EH (cell line): ENCODE results near the gene BPHL.
"Not testable (repeated sequence)": the region's sequence is repeated elsewhere in the genome, so short reads cannot be mapped to it uniquely, and the experiment has no call there.

Experiments used
- DNase-seq: peaks from one replicate; pipeline ENCODE4 v3.0.0-alpha.2; 2015; ENCODE audit warnings: low read depth

BPHL gene

GRCh38 chr6:3179945-3180344 lies 61.4 kb downstream of the BPHL start:
- peak; percentile 23 for DNase-seq

DNA sequence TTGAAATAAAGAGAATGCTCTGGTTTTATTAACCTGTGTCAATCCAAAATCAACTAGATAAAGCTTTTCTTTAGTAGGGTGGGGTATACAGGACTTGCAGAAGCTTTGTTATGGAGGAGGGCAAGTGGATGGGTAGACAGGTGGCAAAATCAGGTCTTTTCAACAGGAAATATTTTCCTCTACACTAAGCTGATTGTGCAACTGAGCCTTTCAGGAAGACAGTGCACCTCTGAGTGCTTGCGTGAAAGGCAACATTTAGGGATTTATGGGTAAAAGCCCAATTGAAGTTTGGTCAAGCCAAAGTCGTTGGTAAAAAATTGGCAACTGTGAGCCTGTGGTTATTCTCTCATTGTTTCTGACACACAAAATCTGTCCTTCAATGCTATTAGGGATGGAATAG lies 62.6 kb downstream of the BPHL start:
- DNase-seq = no peak

DNA sequence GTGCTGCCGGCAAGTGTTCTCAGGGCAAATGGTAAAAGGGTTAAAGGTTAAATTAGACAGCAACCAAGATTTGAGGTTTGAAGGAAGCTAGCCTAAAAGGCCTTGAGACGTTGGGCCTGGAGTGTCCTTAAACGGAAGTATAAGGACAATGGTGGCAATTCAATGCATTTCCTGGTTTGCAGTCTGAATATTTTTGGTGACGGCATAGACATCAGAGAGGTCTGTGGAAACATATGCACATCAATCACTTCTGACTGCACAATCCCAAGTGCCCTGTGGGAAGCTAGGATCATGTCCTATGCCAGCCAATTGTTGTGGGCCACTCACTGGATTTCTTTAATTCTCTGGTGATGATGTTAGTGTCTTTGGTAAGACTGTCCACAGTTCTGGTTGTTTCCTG lies 64.6 kb downstream of the BPHL start:
- DNase-seq = no peak

- no peak for DNase-seq
Measured at GRCh38 chr6:3186974-3187382, 68.5 kb downstream of the BPHL start.

GRCh38 chr6:3188262-3188661 lies 69.8 kb downstream of the BPHL start:
- no peak for DNase-seq

GRCh38 chr6:3189192-3189591 lies 70.7 kb downstream of the BPHL start:
- DNase-seq = not testable (repeated sequence)

- DNase-seq = peak; percentile 31
Measured at GRCh38 chr6:3190056-3190455, 71.5 kb downstream of the BPHL start.

- no peak for DNase-seq
Measured at GRCh38 chr6:3190779-3191178, 72.3 kb downstream of the BPHL start.

DNA sequence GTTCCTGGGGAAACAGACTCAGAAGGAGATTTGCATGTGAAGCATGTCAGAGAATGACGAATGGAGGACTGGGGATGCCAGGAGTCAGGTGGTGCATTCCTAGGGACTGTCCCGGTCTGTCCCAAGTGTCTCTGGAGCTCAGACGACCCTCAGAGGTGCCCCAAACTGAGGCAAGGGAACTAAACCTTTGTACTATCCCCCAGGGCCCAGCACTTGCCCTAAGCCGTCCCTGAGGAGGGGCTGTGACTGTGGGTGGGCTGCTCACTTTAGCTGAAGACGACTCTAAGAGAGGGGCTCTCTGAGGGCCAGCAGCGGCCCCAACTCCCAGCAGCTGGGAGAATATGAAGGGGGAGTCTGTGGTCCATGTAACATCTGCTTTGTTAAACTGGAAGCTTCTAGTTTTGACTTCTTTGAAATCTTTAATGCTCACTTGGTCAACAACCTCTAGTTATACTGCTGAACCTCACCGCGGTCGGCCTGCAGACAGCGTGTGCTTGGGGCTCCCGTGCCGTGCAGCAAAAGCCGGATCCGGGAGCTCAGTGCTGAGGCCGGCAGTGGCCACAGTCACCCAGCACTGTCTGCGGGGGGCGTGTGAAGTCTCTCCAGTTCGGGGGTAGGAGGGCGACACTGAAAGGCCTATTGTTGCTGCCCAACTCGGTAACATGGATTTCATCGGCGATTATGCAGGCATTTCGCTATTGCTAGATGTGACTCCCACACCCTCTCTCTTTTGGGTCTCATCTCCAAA lies 74.8 kb downstream of the BPHL start:
- DNase-seq = no peak

DNA sequence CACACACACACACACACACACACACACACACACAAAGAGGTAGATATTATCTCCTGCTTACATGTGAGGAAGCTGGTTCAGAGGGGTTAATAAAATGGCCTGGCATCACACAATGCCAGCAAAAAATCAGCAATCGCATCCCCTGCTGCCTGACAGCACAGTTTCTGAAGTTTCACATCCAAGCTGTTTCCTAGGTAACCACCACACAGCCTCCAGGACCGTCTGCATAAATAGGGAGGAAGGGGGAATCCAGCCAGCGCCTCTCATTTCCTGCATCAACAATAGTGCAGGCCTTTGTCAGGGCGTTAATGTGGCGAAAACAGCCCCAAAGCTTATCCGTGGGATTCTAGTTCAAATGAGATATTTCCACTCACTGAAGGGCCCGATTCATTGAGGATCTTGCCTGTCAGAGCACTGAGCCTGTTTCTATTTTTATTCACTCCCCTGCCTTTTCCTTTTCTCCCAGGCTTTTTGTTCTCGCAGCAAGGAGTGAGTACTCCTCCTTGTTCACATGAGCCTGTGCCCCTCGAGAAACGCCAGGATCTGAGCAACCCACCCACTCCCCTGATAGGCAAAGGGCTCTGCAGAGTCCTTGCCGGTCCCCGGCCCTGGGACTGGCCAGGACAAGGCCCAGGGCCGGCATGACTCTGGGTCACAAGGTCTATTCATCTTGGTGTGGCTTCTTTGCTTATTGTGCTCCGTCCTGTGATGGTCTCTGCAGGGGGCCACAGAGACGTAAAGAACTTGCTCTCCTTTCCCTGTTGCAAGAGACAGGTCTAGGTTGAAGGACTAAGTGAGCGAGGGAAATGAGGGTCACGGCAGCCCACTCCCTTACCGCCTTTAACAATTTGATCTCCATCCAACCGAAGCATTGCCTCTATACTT lies 76.3 kb downstream of the BPHL start:
- no peak for DNase-seq

DNA sequence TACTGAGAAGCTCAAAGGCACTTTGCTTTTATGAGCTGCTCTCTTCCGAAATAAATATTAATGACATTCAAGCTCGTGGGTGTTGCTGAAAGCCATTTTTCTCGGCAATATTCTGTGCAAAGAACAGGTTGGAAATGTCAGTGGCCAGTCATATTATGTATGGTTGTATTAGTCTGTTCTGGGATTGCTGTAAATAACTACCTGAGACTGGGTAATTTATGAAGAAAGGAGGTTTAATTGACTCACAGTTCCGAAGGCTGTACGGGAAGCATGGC lies 76.8 kb downstream of the BPHL start:
- no peak for DNase-seq

DNA sequence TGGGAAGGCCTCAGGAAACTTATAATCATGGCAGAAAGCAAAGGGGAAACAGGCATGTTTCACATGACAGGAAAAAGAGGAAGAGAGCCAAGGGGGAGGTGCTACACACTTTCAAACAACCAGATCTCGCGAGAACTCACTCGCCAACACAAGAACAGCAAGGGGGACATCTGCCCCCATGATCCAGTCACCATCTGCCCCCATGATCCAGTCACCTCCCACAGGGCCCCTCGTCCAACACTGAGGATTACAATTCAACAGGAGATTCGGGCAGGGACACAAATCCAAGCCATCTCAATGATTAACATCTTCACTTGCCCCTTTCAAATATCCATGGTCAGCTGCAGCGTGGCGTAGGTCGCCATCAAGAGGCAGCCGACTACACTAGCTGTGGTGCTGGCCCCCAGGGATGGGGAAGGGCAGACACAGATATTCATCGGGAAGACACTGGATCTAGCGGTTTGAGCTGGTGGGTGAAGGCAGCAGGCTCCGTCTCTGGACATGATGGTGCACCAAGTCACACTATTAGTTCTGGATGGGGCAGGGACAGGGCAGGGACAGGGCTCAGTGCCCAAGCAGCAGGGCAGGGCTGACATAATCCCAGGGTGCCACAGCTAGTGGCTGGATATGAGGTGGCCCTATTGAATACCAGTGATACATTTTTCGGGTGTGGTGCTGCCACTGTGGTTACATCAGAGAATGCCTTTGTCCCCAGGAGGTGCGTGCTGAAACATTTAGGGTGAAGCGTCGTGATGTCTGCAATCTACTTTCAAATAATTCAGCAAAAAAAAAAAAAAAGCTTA lies 77.4 kb downstream of the BPHL start:
- peak; percentile 21 for DNase-seq

GRCh38 chr6:3196770-3197169 lies 78.3 kb downstream of the BPHL start:
- no peak for DNase-seq

DNA sequence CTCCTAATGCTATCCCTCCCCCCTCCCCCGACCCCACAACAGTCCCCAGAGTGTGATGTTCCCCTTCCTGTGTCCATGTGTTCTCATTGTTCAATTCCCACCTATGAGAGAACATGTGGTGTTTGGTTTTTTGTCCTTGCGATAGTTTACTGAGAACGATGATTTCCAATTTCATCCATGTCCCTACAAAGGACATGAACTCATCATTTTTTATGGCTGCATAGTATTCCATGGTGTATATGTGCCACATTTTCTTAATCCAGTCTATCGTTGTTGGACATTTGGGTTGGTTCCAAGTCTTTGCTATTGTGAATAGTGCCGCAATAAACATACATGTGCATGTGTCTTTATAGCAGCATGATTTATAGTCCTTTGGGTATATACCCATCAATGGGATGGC lies 79.2 kb downstream of the BPHL start:
- DNase-seq = not testable (repeated sequence)

DNA sequence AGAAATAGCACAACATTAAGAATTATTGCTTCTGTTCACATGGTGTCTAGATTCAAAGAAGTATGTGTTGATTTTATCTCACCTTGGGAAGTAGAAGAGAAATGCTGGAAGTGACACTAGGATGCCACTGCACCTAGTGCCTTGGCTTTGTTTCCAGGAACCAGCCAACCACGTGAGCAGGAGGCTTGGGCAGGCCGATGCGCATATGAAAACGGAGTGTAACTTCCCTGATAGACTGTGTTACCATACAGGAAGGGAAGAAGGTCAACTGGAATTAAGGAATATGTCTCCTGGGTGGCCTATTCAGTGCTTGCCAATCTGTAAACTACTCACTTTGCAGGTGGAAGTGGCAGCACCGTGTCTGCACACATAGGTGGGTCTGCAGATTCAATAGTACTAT lies 80.9 kb downstream of the BPHL start:
- DNase-seq = no peak

DNA sequence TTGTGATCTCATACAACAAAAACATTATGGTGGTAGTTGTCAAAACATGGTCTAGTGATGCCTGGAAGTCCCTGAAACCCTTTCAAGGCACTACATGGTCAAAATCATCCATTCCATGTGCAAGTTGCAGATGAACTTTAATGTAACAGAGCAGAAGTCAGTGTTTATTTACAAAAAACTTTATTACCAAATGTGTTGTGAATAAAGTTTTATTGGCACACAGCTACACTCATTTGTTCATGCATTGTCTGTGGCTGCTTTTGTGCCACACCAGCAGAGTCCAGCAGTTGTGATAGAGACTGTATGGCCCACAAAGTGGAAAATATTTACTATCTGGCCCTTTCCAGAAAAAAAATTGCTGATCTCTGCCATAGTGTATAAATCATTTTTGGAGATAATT lies 82.2 kb downstream of the BPHL start:
- no peak for DNase-seq

- DNase-seq = no peak
Measured at GRCh38 chr6:3201388-3201787, 82.9 kb downstream of the BPHL start.
